GM12864 (cell line): ENCODE results near the gene RUFY3.

ENCODE experiments used
- DNase-seq: peaks from one replicate; pipeline ENCODE4 v3.0.0-alpha.2; 2011; ENCODE audit warnings: low read depth
- H3K4me3 ChIP-seq: 2 replicates; pipeline ENCODE4 v1.5.1; 2011; ENCODE audit warnings: mild to moderate bottlenecking, low read depth, low read length, control low read depth
- CTCF ChIP-seq: IDR thresholded peaks from 2 replicates; pipeline ENCODE4 v1.5.1; 2011; ENCODE audit warnings: low read depth, mild to moderate bottlenecking, moderate library complexity, low read length, control low read depth, inconsistent platforms; ENCODE audit errors: missing control alignments

Gene RUFY3

GRCh38 chr4:70783096-70783495 lies 61.3 kb downstream of the RUFY3 start:
- no peak overlapping the region for H3K4me3 ChIP-seq
- no peak for TF ChIP-seq CTCF
- no peak for DNase-seq

GRCh38 chr4:70787496-70787895 lies 65.7 kb downstream of the RUFY3 start:
- no peak for TF ChIP-seq CTCF
- no peak overlapping the region for H3K4me3 ChIP-seq
- DNase-seq = no peak

GRCh38 chr4:70788733-70789132 lies 67.0 kb downstream of the RUFY3 start:
- no peak for TF ChIP-seq CTCF
- no peak overlapping the region for H3K4me3 ChIP-seq
- DNase-seq = no peak

GRCh38 chr4:70793626-70794025 lies 71.9 kb downstream of the RUFY3 start:
- no peak overlapping the region for H3K4me3 ChIP-seq
- TF ChIP-seq CTCF = no peak
- no peak for DNase-seq

GRCh38 chr4:70801265-70801809 lies 79.6 kb downstream of the RUFY3 start:
- no peak overlapping the region for H3K4me3 ChIP-seq
- no peak for DNase-seq
- TF ChIP-seq CTCF = no peak

GRCh38 chr4:70802928-70803580 lies 81.3 kb downstream of the RUFY3 start:
- no peak for DNase-seq
- no peak for TF ChIP-seq CTCF
- no peak overlapping the region for H3K4me3 ChIP-seq

- no peak overlapping the region for H3K4me3 ChIP-seq
- TF ChIP-seq CTCF = no peak
- no peak for DNase-seq
These were observed 86.4 kb downstream of the RUFY3 start for GRCh38 chr4:70808151-70808550.
